Astrocyte of the cerebellum (primary cell): ENCODE data around the gene PDE10A.

ENCODE experiments used
- DNase-seq: peaks from one replicate; pipeline ENCODE4 v3.0.0-alpha.2; 2011; ENCODE audit warnings: low read depth
- H3K4me3 ChIP-seq: 2 replicates; pipeline ENCODE4 v1.5.1; 2011; ENCODE audit warnings: mild to moderate bottlenecking, low read depth, low read length, moderate library complexity
- CTCF ChIP-seq: IDR thresholded peaks from 2 replicates; pipeline ENCODE4 v1.5.1; 2012; ENCODE audit warnings: low read length, low read depth, moderate library complexity, mild to moderate bottlenecking; ENCODE audit errors: missing control alignments
- in situ Hi-C: cut with HindIII; loops from 2 replicates; pipeline ENCODE4 v1.10.0; 2017; ENCODE audit warnings: low sequenced_read_pairs

PDE10A gene

GRCh38 chr6:165552248-165552736, 110.7 kb downstream of the PDE10A start:
- in situ Hi-C loops = no loop called here
- no peak overlapping the region for H3K4me3 ChIP-seq
- no peak for TF ChIP-seq CTCF
- no peak for DNase-seq

GRCh38 chr6:165551828-165552227, 111.2 kb downstream of the PDE10A start:
- no peak for DNase-seq
- TF ChIP-seq CTCF = no peak
- in situ Hi-C loops = no loop called here
- no peak overlapping the region for H3K4me3 ChIP-seq

GRCh38 chr6:165548450-165548849, 114.6 kb downstream of the PDE10A start:
- TF ChIP-seq CTCF = no peak
- no peak overlapping the region for H3K4me3 ChIP-seq
- no peak for DNase-seq
- in situ Hi-C loops = no loop called here

GRCh38 chr6:165545806-165546205, 117.2 kb downstream of the PDE10A start:
- H3K4me3 ChIP-seq = no peak overlapping the region
- in situ Hi-C loops = no loop called here
- DNase-seq = no peak
- TF ChIP-seq CTCF = no peak

GRCh38 chr6:165543781-165544180, 119.3 kb downstream of the PDE10A start:
- in situ Hi-C loops = no loop called here
- DNase-seq = no peak
- TF ChIP-seq CTCF = no peak
- no peak overlapping the region for H3K4me3 ChIP-seq

GRCh38 chr6:165536911-165537310, 126.1 kb downstream of the PDE10A start:
- no peak for DNase-seq
- H3K4me3 ChIP-seq = no peak overlapping the region
- no peak for TF ChIP-seq CTCF
- in situ Hi-C loops = no loop called here

- in situ Hi-C loops = no loop called here
Measured at GRCh38 chr6:165519316-165519715, 143.7 kb downstream of the PDE10A start.

More at GRCh38 chr6:165519316-165519715, 143.7 kb downstream of the PDE10A start:
- DNase-seq = no peak
- H3K4me3 ChIP-seq = no peak overlapping the region
- no peak for TF ChIP-seq CTCF
